Epithelial cell of esophagus (primary cell): ENCODE results near the gene SLX9.
A peak's percentile ranks its signal among the peaks of the same experiment; 100 is the strongest.

Experiments
- DNase-seq: peaks from one replicate; pipeline ENCODE4 v3.0.0; 2010; ENCODE audit warnings: low read depth
- H3K4me3 ChIP-seq: 2 replicates; pipeline ENCODE4 v1.5.1; 2011; ENCODE audit warnings: mild to moderate bottlenecking, low read length, control low read depth
- TF ChIP-seq, protein P1 (sequence below): IDR thresholded peaks from 2 replicates; pipeline ENCODE4 v1.5.1; 2011; ENCODE audit warnings: low read depth, mild to moderate bottlenecking, low read length, control low read depth, inconsistent platforms; ENCODE audit not compliant: insufficient read depth; ENCODE audit errors: missing control alignments

SLX9 gene

DNA sequence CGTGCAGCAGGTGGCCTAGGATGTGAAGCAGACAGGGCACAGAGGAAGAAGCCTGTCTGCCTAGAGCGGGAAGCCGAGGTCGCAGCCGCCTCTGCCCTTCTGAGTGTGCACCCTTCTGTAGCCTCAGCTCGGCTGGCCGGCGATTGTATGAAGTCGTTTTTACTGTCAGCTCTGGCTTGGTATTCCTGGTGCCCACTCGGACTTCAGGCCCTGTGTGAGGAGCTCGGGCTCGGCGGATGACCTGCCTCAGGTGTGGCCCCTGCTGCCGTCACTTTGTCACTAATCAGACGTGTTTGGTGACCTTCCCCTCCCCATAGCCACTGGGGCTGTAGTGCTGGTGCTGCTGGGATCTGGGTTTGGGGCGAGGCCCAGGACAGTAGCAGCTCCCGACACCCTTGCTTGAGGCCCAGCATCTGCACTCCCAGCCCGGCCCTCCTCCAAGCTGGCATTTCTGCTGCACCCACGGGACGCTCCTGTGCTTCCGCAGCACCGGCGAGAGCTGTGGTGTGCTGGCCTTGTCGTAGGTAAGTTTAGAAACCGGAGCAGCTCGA, 18.1 kb downstream of the SLX9 start:
- no peak for DNase-seq
- TF ChIP-seq, protein P1, sequence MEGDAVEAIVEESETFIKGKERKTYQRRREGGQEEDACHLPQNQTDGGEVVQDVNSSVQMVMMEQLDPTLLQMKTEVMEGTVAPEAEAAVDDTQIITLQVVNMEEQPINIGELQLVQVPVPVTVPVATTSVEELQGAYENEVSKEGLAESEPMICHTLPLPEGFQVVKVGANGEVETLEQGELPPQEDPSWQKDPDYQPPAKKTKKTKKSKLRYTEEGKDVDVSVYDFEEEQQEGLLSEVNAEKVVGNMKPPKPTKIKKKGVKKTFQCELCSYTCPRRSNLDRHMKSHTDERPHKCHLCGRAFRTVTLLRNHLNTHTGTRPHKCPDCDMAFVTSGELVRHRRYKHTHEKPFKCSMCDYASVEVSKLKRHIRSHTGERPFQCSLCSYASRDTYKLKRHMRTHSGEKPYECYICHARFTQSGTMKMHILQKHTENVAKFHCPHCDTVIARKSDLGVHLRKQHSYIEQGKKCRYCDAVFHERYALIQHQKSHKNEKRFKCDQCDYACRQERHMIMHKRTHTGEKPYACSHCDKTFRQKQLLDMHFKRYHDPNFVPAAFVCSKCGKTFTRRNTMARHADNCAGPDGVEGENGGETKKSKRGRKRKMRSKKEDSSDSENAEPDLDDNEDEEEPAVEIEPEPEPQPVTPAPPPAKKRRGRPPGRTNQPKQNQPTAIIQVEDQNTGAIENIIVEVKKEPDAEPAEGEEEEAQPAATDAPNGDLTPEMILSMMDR, result no peak
- no peak overlapping the region for H3K4me3 ChIP-seq

DNA sequence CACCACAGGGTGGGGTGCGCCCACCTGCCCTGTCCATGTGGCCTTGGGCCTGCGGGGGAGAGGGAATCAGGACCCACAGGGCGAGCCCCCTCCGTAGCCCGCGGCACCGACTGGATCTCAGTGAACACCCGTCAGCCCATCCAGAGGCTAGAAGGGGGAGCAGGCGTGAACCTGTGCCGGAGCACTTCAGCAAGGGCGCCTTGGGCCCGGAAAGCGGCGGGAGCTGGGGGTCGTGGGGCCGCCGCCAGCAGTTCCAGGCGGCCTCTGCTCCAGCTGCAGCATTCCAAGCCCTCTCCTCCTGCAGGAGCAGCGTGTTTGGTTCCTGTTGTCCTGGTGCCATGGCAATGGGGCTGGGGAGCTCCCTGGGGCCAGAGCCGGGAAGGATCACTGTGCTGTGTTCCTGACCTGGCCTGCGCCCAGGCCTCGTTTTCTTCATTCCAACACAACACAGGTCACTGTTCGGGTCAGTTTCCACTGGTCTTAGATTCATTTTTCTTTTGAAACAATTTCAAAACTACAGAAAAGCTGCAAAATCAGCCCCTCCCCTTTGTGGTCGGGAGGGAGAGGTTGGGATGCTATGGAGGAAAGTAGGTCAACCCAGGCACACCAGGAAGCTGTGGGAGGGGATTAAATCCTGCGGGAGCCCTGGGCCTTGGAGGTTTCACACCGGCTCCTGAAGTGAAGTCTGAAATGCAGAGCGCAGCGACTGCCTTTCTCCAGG, 18.8 kb downstream of the SLX9 start:
- TF ChIP-seq, protein P1, result no peak
- H3K4me3 ChIP-seq, result no peak overlapping the region
- DNase-seq, result no peak

DNA sequence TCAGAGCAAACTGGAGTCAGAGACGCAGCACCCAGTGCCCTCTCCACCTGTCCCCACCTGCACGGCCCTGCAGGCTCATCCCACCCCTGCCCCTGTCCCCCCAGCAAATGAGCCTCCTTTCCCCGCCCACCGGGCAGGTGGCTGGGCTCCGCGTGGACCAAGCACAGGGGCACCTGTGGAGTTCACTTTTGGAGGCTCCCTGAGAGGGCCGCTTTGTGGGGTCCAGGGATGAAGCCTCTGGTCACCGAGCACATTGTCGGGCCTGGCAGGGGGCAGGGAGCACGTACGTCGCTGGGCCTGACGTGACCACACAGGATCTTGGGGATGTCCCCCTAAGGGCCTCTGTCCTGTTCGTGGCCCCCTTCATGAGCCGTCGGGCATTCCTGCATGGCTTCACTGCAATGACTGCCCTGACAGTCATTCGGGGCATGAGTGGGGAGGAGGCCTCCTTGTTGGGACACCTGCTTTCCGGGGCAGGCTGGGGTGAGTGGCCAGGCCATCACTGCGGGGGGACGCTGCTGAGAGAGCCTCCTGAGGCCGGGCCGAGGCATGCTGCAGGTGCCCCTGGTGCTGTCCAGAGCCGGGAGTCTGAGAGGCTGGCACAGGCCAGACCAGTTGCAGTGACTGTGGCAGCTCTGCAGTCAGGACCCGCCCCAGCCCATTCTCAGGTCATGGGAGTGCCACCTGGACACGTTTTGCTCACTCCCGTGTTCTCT, 19.7 kb downstream of the SLX9 start:
- no peak overlapping the region for H3K4me3 ChIP-seq
- TF ChIP-seq, protein P1, result no peak
- no peak for DNase-seq

DNA sequence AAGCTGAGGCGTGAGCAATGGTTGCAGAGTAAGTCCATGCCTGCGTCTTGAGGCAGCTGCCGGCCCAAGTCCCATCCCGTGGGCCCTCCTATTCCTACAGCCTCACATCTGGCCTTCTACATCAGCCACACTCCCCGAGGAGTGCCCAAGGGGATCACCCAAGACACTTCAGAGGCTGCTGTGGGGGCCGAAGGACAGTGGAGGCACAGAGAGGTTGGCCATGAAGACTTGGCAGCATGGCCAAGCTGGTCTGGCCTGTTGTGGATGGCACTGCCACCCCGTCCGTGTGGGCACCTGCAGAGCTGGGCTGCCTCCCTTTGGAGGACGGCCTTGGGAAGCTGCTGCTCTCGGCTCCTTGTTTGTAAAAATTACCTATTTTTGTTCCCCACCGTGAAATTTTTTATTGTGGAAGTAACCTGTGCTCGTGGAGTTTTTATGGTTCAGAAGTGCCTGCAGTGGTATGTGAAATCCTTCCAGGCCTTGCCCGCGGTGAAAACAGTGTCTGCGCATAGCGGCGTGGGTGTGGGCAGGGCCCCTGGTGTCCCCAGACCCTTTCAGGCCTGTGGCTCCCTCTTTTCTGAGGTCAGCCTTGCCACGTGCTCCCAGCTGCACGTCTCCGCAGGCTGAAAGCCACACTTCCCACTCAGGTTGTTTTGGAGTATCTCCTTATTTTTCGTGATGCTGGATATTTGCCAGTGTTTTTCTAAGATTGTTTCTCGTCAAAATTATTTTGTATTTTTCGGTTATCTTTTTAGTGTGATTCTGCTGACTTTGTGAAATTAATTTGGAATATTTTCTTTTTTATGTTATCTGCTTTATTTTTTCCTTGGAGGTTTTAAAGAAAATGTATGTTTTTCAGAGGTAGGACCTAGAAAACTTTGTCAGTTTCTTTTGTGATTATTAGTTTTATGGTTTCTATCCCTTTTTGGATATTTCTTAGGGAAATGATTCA, 20.6 kb downstream of the SLX9 start:
- no peak overlapping the region for H3K4me3 ChIP-seq
- no peak for DNase-seq
- TF ChIP-seq, protein P1, result no peak

DNA sequence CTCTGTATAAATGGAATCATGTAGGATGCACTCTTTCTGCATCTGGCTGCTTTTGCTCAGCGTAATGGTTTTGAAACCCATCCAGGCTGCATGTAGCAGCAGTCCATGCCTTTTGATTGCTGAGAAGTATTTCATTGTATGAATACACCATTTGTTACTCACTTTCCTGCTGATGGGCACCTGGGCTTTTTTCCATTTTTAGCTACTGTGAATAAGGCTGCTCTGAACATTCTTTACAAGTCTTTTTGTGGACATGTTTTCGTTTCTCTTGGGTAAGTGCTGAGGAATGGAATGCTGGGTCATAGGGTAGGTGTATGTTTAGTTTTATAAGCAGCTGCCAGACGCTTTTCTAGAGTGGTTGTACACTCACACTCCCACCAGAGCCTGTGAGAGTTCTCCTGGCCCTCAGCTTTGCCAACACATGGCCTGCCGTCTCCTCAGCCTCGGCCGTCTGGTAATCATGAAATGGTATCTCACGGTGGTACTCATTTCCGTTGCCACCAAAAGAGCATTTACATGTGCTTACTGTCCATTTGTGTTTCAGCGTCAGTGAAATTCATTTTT, 22.7 kb downstream of the SLX9 start:
- DNase-seq, result peak; percentile 92
- H3K4me3 ChIP-seq, result no peak overlapping the region
- TF ChIP-seq, protein P1, result no peak

DNA sequence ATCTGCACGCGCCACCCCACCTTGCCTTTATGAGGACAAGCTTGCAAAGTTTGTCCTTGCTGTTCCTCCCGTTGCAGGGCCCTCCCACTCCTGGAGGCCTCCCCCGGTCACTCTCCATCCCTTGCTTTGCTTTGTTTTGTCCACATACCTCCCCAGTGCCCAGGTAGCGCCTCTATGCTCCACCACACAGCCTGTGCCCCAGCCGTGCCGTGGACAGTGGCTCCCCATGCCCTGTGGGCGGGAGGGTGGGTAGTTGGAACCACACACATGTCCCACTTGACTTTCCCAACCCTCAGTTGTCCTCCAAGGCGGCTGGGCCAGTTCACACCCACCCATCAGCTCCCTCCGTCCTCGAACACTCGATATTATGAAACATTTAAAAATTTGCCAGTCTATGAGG, 24.6 kb downstream of the SLX9 start:
- TF ChIP-seq, protein P1, result no peak
- no peak for DNase-seq
- no peak overlapping the region for H3K4me3 ChIP-seq
